Germinal center (tissue), 1 donor: ENCODE results near the gene STAM2.
"Not testable (repeated sequence)": the region's sequence is repeated elsewhere in the genome, so short reads cannot be mapped to it uniquely, and the experiment has no call there.

Source experiments
- DNase-seq: peaks from one replicate; pipeline ENCODE4 v3.0.0; 2012; ENCODE audit warnings: mixed read lengths, low spot score

The STAM2 gene

GRCh38 chr2:152175368-152176112, at the start of gene STAM2:
Gene STAM2 (minus strand): TSS chr2:152175763. CDS start chr2:152175642, 121 bp downstream.
- DNase-seq: peak; percentile 95

GRCh38 chr2:152223977-152224376, 48.4 kb upstream of the STAM2 start:
- no peak for DNase-seq

GRCh38 chr2:152222975-152223637, 47.5 kb upstream of the STAM2 start:
- no peak for DNase-seq

GRCh38 chr2:152221839-152222238, 46.3 kb upstream of the STAM2 start:
- no peak for DNase-seq

GRCh38 chr2:152219077-152219828, 43.7 kb upstream of the STAM2 start:
- no peak for DNase-seq

- DNase-seq: no peak
Measured at GRCh38 chr2:152201466-152201830, 25.9 kb upstream of the STAM2 start.

GRCh38 chr2:152200565-152201465, 25.3 kb upstream of the STAM2 start:
- DNase-seq: no peak

- no peak for DNase-seq
Measured at GRCh38 chr2:152200101-152200500, 24.5 kb upstream of the STAM2 start.

- DNase-seq: no peak
Measured at GRCh38 chr2:152198499-152198898, 22.9 kb upstream of the STAM2 start.

GRCh38 chr2:152197508-152198284, 22.1 kb upstream of the STAM2 start:
- not testable (repeated sequence) for DNase-seq

- DNase-seq: peak; percentile 26
Measured at GRCh38 chr2:152189622-152190495, 14.3 kb upstream of the STAM2 start.

- DNase-seq: not testable (repeated sequence)
Measured at GRCh38 chr2:152186808-152187207, 11.2 kb upstream of the STAM2 start.

- no peak for DNase-seq
Measured at GRCh38 chr2:152186262-152186661, 10.7 kb upstream of the STAM2 start.

GRCh38 chr2:152183401-152184073, 8.0 kb upstream of the STAM2 start:
- no peak for DNase-seq

GRCh38 chr2:152177667-152178066, 2.1 kb upstream of the STAM2 start:
- DNase-seq: not testable (repeated sequence)

GRCh38 chr2:152176113-152176714, 651 bp upstream of the STAM2 start:
- DNase-seq: peak; percentile 41

- peak; percentile 50 for DNase-seq
Measured at GRCh38 chr2:152175012-152175367, 573 bp downstream of the STAM2 start.

- DNase-seq: no peak
Measured at GRCh38 chr2:152174574-152174973, 989 bp downstream of the STAM2 start.

GRCh38 chr2:152173831-152174230, 1.7 kb downstream of the STAM2 start:
- no peak for DNase-seq
